PC-9 (cell line): ENCODE measurements around the gene GDPGP1. TPM values are rescaled to one million over a fixed set of nuclear protein-coding genes. Genes with fewer than 3 reads are reported as not detected.

Source experiments
- BruUV-seq: library from RNA; stranded (reverse); fragments of 400-500 nt; replicated peaks from 2 replicates; lab custom pipeline; 2021; lab: Mats Ljungman, UMichigan
- CTCF ChIA-PET: fragments of 300-600 bp; sonication (Branson Sonifier 250); formaldehyde crosslinking; loops from one replicate; lab custom pipeline; 2022; ENCODE audit warnings: antibody characterized with exemption; lab: Charles Lee
- POLR2A ChIA-PET: fragments of 300-600 bp; sonication (Branson Sonifier 250); formaldehyde crosslinking; loops from one replicate; lab custom pipeline; 2022; ENCODE audit warnings: antibody characterized with exemption; ENCODE audit not compliant: unreplicated experiment; lab: Charles Lee
- DNase-seq, 2 experiments: peaks; one replicate each; pipeline versions ENCODE4 v3.0.0 to v3.0.0-alpha.2; 2015 to 2022; ENCODE audit warnings: mixed read lengths in 1 of 2
- H2AFZ ChIP-seq: fragments of 200-600 bp; sonication (generic); 2 replicates; pipeline ENCODE4 v1.8.1; 2017; ENCODE audit warnings: antibody characterized with exemption
- H3F3A ChIP-seq: fragments of 200-600 bp; sonication (generic); 2 replicates; pipeline ENCODE4 v1.8.1; 2017; ENCODE audit warnings: antibody characterized with exemption, mild to moderate bottlenecking, low read depth; ENCODE audit not compliant: insufficient read depth
- H3K27ac ChIP-seq: fragments of 200-600 bp; sonication (generic); 2 replicates; pipeline ENCODE4 v1.6.1; 2016; ENCODE audit warnings: mixed run types
- H3K27me3 ChIP-seq: fragments of 200-600 bp; sonication (generic); 2 replicates; pipeline ENCODE4 v1.6.1; 2016; ENCODE audit warnings: low read depth, mixed run types; ENCODE audit not compliant: insufficient read depth
- H3K36me3 ChIP-seq: fragments of 200-600 bp; sonication (generic); 2 replicates; pipeline ENCODE4 v1.6.1; 2016; ENCODE audit warnings: low read depth, mixed run types
- H3K4me1 ChIP-seq: fragments of 200-600 bp; sonication (generic); replicated peaks from 2 replicates; pipeline ENCODE4 v1.6.1; 2016; ENCODE audit warnings: mixed run types; ENCODE audit not compliant: insufficient read depth
- H3K4me2 ChIP-seq: fragments of 200-600 bp; sonication (generic); 2 replicates; pipeline ENCODE4 v1.6.1; 2017; ENCODE audit warnings: mixed run types
- H3K4me3 ChIP-seq: fragments of 200-600 bp; sonication (generic); 2 replicates; pipeline ENCODE4 v1.6.1; 2016; ENCODE audit warnings: mixed run types
- H3K79me2 ChIP-seq: fragments of 200-600 bp; sonication (generic); 2 replicates; pipeline ENCODE4 v1.6.1; 2017; ENCODE audit warnings: low read depth, mixed run types
- H3K9me2 ChIP-seq: fragments of 200-600 bp; sonication (generic); 2 replicates; pipeline ENCODE4 v1.8.1; 2017; ENCODE audit warnings: mild to moderate bottlenecking; ENCODE audit not compliant: insufficient read depth
- H3K9me3 ChIP-seq: fragments of 200-600 bp; sonication (generic); 2 replicates; pipeline ENCODE4 v1.8.1; 2016; ENCODE audit warnings: low read depth; ENCODE audit not compliant: insufficient read depth
- H4K20me1 ChIP-seq: fragments of 200-600 bp; sonication (generic); 2 replicates; pipeline ENCODE4 v1.8.1; 2017; ENCODE audit not compliant: insufficient read depth
- CTCF ChIP-seq: fragments of 200-600 bp; sonication (generic); conservative IDR thresholded peaks from 2 replicates; pipeline ENCODE4 v1.6.1; 2017; ENCODE audit warnings: mixed run types, antibody characterized with exemption, mild to moderate bottlenecking, moderate library complexity
- EZH2 ChIP-seq: fragments of 200-600 bp; sonication (generic); IDR thresholded peaks from 2 replicates; pipeline ENCODE4 v1.8.0; 2017; ENCODE audit warnings: antibody characterized with exemption, low read depth
- intact Hi-C: fragments of 100-400 bp; cut with micrococcal nuclease; formaldehyde crosslinking; loops from one replicate; pipeline ENCODE4 v1.10.0; 2022; ENCODE audit not compliant: unreplicated experiment
- total RNA-seq: library from RNA; stranded (reverse); gene quantifications from 2 replicates; pipeline ENCODE4 v1.2.3, GENCODE V29; 2021

The GDPGP1 gene
- total RNA-seq, 1 experiment from 2014 or later: 7.6 TPM

- Histone ChIP-seq H3K9me2 (no peaks in the 10 kb centered on the region), H3K27ac (no peak overlapping the region), H2AFZ (no peak overlapping the region), H3K4me1 (peaks cover 9% of the 10 kb centered on the region; the same call in 1 of the 2 replicates), H3K4me2 (no peak overlapping the region), H3K9me3 (no peaks in the 10 kb centered on the region), H4K20me1 (no peaks in the 10 kb centered on the region), H3K27me3 (no peaks in the 10 kb centered on the region), H3K4me3 (no peak overlapping the region), H3K79me2 (0 out of 2 replicates have a peak, but pooled peaks cover under 1% of the 10 kb centered on the region), H3K36me3 (peaks cover 14% of the 10 kb centered on the region), H3F3A (peaks cover 20% of the 10 kb centered on the region; the same call in 1 of the 2 replicates)
- BruUV-seq: no TSS peak
- ChIA-PET CTCF (no interaction called here), POLR2A (no interaction called here)
- intact Hi-C loops: no loop called here
- no peak for DNase-seq
- TF ChIP-seq EZH2 (no peak), CTCF (no peak)
Observed at GRCh38 chr15:90241343-90242192, 7.6 kb downstream of the GDPGP1 start.

GRCh38 chr15:90243943-90244639, 10.1 kb downstream of the GDPGP1 start:
- CTCF ChIA-PET: no interaction called here

More at GRCh38 chr15:90243943-90244639, 10.1 kb downstream of the GDPGP1 start:
- TF ChIP-seq CTCF (no peak), EZH2 (no peak)
- Histone ChIP-seq H3K27ac (no peak overlapping the region), H3K4me2 (no peak overlapping the region), H3K9me2 (no peaks in the 10 kb centered on the region), H3K4me1 (no peaks in the 10 kb centered on the region), H3K27me3 (no peaks in the 10 kb centered on the region), H2AFZ (no peak overlapping the region), H3K79me2 (no peaks in the 10 kb centered on the region), H3K9me3 (no peaks in the 10 kb centered on the region), H3F3A (peaks cover 21% of the 10 kb centered on the region; the same call in 1 of the 2 replicates), H4K20me1 (no peaks in the 10 kb centered on the region), H3K36me3 (no peaks in the 10 kb centered on the region), H3K4me3 (no peak overlapping the region)
- no TSS peak for BruUV-seq
- intact Hi-C loops: no loop called here
- POLR2A ChIA-PET: no interaction called here
- no peak for DNase-seq
